Astrocyte of the cerebellum (primary cell): ENCODE results near the gene DMBX1.

Experiments used
- DNase-seq: peaks from one replicate; pipeline ENCODE4 v3.0.0-alpha.2; 2011; ENCODE audit warnings: low read depth
- H3K4me3 ChIP-seq: 2 replicates; pipeline ENCODE4 v1.5.1; 2011; ENCODE audit warnings: mild to moderate bottlenecking, low read depth, low read length, moderate library complexity
- CTCF ChIP-seq: IDR thresholded peaks from 2 replicates; pipeline ENCODE4 v1.5.1; 2012; ENCODE audit warnings: low read length, low read depth, moderate library complexity, mild to moderate bottlenecking; ENCODE audit errors: missing control alignments
- in situ Hi-C: cut with HindIII; loops from 2 replicates; pipeline ENCODE4 v1.10.0; 2017; ENCODE audit warnings: low sequenced_read_pairs

Gene DMBX1

GRCh38 chr1:46516200-46516950 is 26.7 kb downstream of the DMBX1 start:
- no peak for TF ChIP-seq CTCF
- in situ Hi-C loops = no loop called here
- no peak for DNase-seq
- no peak overlapping the region for H3K4me3 ChIP-seq

GRCh38 chr1:46517010-46517600 is 27.5 kb downstream of the DMBX1 start:
- H3K4me3 ChIP-seq = no peak overlapping the region
- in situ Hi-C loops = no loop called here
- TF ChIP-seq CTCF = no peak

GRCh38 chr1:46517932-46518498 is 28.4 kb downstream of the DMBX1 start:
- in situ Hi-C loops = no loop called here
- DNase-seq = no peak
- no peak for TF ChIP-seq CTCF
- H3K4me3 ChIP-seq = no peak overlapping the region

More at GRCh38 chr1:46517010-46517600, 27.5 kb downstream of the DMBX1 start:
- no peak for DNase-seq

- no peak for TF ChIP-seq CTCF
- in situ Hi-C loops = no loop called here
- H3K4me3 ChIP-seq = no peak overlapping the region
- no peak for DNase-seq
Measured at GRCh38 chr1:46519209-46519608, 29.6 kb downstream of the DMBX1 start.

GRCh38 chr1:46520063-46520911 is 30.7 kb downstream of the DMBX1 start:
- H3K4me3 ChIP-seq = no peak overlapping the region
- DNase-seq = peak; percentile 12
- in situ Hi-C loops = no loop called here
- TF ChIP-seq CTCF = no peak

GRCh38 chr1:46521414-46521813 is 31.8 kb downstream of the DMBX1 start:
- no peak for DNase-seq
- in situ Hi-C loops = no loop called here
- H3K4me3 ChIP-seq = no peak overlapping the region
- TF ChIP-seq CTCF = no peak
